Ovary (tissue), 3 donors: Measurements from ENCODE around the gene LILRB1.
"Not testable (repeated sequence)": the region's sequence is repeated elsewhere in the genome, so short reads cannot be mapped to it uniquely, and the experiment has no call there.

ENCODE experiments used
- CTCF ChIP-seq, 3 donors: fragments of 450-650 bp in 2 of 3; fragments of 200-600 bp in 1 of 3; IDR thresholded peaks; one replicate each; pipeline versions ENCODE4 v1.5.1 to v1.8.0; 2016 to 2022; ENCODE audit warnings: antibody characterized with exemption in 3 of 3, mild to moderate bottlenecking in 1 of 3
- EP300 ChIP-seq: sonication (generic); formaldehyde crosslinking; IDR thresholded peaks from one replicate; pipeline ENCODE4 v1.6.1; 2017; ENCODE audit warnings: antibody characterized with exemption
- POLR2A ChIP-seq: fragments of 450-650 bp; IDR thresholded peaks from one replicate; pipeline ENCODE4 v1.6.1; 2017; ENCODE audit warnings: antibody characterized with exemption, mild to moderate bottlenecking, moderate library complexity
- donor health status: DM: no; HTN: no; CAD: no.

- not testable (repeated sequence) for TF ChIP-seq CTCF (IDR thresholded peaks at IDR 0.05); POLR2A; EP300
Observed at GRCh38 chr19:54643583-54643982, 13.3 kb downstream of the LILRB1 start.
